NCI-H2107 treated with DMSO at 0.1 percent for 48 hours (cell line): Measurements from ENCODE around the gene CACNG1.
"Not testable (repeated sequence)": the region's sequence is repeated elsewhere in the genome, so short reads cannot be mapped to it uniquely, and the experiment has no call there.

Source experiments
- DNase-seq: peaks from one replicate; lab custom pipeline; 2025; ENCODE audit not compliant: unreplicated experiment; lab: John Stamatoyannopoulos, UW

CACNG1 gene

DNA sequence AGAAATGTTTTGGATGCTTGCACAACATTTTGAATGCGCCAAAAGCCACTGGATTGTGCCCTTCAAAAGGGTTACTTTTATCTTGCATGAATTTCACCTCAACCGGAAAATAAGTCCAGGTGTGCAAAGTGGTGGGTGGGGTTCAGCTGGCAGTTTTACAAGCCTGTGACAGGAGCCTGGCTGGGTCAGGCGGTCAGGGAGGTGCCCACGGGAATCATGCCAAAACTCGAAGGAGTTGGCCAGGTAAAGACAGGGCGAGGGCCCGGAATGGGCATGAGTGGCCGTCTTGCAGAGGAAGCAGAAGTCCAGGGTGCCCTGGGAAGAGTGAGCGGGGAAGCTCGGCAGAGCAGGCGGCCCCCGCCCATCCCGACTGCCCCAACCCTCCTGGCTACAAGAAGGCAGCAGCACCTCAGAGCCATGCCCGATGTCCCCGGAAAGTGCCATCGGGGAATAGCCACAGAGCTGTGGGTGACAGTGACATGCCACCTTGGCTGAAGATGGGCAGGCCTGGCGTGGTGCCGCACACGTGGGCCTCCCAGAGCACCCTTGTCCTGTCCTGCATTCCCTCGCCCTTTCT is 19.1 kb upstream of the CACNG1 start:
- no peak for DNase-seq

DNA sequence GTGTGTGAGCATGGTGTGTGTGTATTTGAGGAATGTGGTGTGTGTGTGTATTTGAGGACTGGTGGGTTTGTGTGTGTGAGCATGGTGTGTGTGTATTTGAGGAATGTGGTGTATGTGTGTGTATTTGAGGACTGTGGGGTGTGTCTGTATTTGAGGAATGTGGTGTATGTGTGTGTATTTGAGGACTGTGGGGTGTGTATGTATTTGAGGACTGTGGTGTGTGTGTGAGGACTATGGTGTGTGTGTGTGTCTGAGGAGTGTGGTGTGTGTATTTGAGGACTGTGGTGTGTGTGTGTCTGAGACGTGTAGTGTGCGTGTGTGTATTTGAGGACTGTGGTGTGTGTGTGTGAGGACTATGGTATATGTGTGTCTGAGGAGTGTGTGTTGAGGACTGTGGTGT is 18.0 kb upstream of the CACNG1 start:
- DNase-seq = no peak

DNA sequence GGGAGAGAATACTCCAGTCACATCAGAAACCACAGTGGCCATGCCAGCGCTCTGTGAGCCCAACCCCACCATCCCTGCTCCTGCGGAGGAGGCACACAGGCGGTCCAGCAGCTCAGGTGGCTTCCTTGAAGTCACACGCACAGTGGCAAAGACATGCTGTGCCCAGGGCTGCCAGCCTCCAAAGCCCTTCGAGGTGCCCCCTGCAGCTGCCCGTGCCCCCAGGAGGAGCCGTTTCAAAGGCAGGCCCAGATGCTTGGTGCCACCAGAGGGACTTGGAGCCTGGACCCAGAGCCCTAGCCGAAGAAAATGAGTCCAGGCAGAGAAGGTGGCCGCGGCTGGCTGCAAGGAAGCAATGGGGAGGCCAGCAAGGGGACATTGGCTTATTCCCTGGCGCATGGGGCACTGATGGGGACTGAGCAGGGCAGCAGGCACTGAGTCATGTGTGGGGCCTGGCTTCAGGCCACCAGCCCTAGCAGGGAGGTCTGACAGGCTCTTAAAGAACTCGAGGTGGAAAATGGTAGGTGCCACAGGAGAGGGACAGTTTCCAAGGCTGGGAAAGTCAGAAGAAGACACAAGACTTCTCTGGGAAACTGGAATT is 17.2 kb upstream of the CACNG1 start:
- DNase-seq = no peak

DNA sequence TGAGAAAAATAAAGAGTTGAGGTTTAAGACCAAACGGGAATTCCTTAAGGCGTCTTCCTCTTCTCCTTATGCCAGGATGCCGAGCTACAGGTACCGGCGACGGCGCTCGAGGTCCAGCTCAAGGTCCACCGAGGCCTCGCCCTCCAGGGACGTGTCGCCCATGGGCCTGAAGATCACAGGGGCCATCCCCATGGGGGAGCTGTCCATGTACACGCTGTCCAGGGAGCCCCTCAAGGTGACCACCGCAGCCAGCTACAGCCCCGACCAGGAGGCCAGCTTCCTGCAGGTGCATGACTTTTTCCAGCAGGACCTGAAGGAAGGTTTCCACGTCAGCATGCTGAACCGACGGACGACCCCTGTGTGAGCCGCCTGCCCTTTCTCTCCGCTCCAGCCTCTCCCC is 13.7 kb upstream of the CACNG1 start:
- no peak for DNase-seq

DNA sequence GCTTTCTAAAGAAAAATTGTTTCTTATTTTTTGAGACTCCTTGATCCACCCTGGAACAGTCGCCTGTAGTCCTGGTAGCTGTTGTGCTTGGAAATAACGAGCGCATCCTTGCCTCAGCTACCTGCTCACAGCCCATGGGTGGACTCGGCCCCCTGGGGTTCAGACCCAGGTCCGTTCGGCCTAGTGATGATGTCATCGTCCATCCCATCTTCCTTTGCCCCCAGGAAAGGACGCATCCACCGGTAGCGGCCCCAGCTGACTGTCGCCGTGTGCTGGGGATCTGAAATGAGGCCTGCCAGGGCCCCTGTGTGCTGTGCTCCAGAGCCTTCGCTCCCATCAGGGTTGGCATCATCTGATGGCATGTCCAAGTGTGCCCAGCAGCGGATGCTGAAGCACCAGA is 12.0 kb upstream of the CACNG1 start:
- DNase-seq = no peak

DNA sequence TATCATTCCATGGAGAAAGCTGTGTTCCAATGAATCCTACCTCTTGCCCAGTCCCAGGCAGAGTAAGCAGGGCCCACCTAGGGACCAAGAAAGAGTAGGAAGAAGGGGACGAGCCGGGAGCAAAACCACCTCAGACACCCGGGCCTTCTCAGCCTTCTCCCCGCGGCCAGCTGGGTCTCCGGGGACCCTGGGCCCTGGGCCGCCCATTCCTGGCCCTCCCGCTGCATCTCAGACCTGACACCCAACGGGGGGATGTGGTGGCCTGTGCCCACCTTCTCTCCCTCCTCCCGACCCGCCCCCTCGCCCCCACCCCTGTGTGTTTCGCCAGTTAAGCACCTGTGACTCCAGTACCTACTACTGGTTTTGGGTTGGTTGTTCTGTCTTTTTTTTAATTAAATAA is 11.4 kb upstream of the CACNG1 start:
- DNase-seq = no peak

DNA sequence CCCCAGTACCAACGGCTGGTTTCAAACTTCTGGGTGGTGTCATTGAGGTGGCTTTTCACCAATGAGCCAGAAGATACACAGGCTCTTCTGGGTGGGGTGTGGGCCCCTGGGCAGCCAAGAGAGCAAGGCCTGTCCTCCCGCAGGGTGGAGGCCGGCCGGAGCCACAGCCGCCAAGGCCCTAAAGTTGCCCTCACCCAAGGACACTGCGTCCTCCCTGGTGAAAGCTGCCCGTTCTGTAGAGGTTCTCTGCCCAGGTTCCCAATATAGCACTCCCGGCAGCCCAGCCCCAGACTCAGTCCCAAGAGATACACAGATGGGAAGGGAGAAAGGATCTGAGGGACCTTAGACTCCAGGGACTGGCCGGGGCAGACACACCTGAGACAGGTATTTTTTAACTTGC is 10.7 kb upstream of the CACNG1 start:
- no peak for DNase-seq

DNA sequence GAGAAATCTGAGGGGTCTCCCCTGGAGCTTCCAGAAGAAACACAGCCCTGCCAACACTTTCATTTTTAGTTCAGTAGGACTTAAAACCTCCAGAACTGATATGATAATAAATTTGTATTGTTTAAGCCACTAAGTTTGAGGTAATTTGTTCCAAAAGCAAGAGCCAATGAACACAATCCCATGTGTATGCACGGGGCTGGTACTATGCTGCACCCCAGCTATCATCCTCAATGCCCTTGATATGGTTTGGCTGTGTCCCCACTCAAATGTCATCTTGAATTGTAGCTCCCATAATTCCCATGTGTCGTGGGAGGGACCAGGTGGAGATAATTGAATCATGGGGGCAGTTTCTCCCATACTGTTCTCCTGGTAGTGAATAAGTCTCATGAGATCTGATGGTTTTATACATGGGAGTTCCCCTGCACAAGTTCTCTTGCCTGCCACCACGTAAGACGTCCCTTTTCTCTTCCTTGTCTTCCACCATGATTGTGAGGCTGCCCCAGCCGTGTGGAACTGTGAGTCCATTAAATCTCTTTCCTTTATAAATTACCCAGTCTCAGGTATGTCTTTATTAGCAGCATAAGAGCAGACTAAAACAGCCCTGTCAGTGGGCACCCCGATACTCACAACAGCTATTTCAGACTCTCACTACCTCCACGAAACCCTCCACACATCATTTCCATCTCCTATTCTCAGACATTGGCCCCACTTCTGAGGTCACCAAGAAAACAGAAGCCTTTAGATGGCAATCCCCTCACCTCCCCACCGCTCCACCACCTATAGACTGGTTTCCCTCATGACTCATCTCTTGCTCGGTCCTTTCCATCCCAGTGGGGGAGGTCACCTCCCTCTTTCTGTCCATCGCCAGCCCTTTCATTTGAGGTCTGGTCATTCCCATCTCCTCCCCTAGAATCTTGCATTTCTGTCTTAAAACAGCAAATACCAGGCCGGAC is 8.9 kb upstream of the CACNG1 start:
- DNase-seq = no peak

DNA sequence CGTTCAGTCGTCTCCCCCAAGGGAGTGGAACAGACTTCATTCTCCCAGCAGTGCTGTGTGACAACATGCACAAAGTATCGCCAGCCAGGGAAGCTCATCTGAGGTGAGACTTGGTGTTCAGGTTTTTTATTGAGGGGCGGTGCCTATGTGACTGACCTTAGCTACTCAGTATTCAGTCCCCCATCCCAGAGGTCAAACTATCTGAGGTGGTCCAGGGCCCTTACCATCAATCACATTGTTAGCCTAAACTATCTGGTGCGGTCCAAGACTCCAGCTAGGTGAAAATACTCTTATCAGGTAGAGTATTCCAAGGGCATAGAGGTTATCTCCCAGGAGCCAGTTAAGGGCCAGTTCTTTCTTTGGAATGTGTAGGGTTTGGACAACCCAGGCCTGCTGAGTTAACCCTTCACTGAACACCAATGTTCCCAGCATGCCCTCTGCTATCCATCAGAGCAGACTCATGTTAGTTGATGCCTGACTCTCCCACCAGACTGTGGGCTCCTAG is 5.4 kb upstream of the CACNG1 start:
- no peak for DNase-seq

DNA sequence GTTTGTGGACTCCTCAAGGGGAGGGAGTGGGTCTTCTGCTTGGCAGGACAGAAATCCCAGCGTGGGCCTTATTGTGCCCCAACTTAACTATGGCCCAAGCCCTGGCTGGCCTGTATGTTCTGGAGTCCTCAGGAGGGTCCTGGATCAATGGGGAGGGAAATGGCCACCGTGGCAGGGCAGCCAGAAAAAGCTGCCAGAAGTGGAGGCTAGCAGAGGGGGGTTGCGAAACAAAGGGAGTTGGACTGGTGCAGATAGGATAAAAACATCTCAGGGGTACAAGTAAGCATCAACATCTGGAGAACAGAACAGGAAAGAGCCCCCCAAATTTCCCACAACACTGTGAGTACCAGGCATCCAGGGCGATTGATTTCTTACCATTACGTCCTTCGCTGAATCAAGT is 3.7 kb upstream of the CACNG1 start:
- DNase-seq = no peak

DNA sequence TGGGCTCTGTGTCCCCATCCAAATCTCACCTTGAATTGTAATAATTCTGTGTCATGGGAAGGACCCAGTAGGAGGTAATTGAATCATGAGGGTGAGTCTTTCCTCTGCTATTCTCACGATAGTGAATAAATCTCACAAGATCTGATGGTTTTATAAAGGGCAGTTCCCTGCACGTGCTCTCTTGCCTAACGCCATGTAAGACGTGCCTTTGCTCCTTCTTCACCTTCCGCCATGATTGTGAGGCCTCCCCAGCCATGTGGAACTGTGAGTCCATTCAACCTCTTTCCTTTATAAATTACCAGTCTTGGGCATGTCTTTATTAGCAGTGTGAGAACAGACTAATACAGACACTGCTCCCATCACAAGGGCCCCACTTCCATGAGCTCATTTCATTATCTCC is 3.2 kb upstream of the CACNG1 start:
- DNase-seq = not testable (repeated sequence)

DNA sequence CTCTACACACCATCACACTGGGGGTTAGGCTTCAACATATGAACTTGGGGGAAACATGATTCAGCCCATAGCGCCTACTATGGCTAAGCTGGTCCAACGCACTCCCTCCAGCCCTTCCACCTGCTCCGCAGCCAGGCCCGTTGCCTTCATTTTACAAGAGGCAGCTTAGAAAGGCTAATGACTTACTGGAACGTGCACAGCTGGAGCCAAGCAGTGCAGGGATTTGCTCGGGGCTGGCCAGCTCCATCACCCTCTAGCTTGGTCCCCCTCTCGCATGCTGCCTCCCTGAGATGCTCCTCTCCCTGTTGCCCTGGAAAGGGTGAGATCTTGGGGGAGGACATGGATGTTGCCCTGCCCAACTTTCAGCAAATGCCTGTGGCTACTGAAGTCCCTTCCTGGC is 2.8 kb upstream of the CACNG1 start:
- no peak for DNase-seq

DNA sequence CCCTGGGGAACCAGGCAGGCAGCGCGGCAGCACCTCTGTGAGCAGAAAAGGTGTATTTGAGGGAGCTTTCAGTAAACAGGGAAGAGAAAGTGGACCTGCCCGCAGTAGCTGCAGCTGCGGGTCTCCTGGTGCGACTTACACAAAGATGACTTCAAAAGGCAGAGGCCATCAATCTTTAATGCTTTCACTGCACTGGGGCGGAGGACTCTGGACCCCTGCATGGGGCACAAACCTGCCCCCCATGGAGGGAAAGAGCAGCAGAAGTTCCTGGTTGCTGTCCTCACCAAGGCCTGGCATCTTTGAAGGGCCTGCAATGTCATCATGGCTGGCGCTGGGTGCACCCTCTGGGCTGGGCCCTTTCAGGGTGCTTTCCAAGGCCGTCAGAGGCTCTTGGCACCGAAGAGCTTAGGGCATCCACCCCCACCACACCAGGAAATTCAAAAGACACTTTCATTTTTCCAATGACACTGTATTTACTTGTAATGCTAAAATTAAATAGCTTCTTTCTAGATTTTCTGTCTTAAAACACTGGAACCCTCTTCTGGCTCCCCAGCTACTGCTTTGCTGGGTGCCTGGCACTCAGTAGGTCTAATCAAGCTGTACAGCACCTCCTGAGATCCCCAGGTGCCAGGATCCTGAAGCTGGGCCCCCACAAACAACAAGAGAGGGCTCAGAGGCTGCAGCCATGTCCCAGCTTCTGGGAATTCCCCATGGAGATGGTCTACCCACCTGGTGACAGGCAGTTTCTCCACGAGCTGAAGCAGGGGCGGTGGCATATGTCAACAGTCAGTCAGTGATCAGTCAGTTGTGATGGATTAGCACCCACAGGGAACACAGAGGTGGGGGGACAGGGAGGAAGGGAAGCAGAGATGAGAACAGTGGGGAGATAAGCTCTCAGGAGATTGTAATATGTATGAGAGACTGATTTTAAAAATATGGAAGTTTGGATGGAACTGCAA is 2.1 kb upstream of the CACNG1 start:
- DNase-seq = no peak

DNA sequence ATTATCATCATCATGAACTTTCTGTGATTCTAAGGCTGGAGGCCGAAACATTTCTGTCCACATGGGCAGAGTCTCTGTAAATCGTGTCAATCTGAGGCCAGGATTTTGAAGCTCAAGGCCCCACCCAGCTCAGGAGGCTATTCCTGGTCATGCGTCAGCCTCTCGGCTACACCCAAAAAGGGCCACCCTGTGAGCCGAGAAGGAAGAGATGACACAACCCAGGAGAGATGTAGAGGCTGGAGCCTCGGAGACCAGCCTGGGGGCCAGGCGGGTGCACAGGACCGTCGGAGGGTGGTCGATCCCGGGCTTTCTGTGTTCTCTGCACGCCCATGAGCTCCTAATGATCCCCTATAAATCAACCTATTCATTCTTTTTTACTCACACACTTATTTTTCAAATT is 1.1 kb upstream of the CACNG1 start:
- DNase-seq = no peak

DNA sequence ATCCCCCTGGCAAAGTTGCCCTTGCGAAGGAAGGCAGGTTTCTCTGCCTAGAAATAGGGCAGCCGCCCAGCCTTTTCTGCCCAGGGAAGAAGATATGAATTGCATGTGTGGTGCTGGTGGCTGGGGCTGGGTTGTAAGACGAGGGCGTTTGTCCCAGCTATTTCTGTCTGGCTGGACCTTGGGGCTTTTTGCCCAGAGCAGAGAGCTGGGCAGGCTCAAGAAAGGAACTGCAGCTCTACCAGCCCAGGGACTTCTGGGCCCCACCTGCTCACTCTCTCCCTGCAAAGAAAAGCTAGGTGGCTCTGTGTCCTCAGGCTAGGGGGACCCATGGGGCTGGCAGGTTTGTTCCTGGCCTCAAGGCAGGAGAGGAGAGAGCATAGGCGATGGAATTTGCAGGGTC is 586 bp downstream of the CACNG1 start:
- no peak for DNase-seq

DNA sequence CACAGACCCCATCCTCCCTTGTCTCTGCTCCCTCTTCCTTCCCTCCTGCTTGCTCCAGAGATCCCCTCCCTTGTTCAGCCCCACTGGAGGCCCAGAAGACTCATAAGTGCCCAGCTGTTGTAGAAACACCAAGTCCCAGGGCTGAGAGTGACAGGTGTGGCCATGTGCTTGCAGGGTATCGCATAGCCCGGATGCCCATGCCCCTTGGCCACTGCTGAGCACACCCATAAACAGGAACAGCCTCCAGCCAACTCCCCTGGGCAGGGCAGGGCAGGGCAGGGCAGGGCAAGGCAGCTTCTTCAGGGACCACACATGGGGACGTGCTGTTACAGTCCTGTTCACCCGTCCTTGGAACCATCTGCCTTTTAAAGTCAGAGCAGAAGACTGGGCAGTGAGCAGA is 2.0 kb downstream of the CACNG1 start:
- DNase-seq = no peak

DNA sequence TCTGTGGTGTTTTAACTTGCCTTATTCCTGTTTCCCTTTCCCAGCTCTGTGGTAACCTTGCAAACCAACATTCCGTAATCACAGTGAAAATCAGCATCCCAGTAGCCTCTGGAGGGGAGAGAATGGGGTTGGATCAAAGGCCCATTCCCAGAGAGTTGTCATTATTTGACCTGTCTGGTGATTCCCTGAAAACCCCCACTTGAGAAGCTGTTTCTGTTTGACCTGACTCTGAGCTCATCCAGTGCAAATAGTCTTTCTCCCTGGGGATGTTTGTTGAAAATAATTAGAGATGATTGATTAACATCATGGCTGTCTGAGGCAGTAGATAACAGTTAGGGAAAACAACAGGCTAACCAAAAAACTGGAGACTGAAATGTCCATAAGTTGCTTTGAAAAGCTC is 3.0 kb downstream of the CACNG1 start:
- DNase-seq = no peak

DNA sequence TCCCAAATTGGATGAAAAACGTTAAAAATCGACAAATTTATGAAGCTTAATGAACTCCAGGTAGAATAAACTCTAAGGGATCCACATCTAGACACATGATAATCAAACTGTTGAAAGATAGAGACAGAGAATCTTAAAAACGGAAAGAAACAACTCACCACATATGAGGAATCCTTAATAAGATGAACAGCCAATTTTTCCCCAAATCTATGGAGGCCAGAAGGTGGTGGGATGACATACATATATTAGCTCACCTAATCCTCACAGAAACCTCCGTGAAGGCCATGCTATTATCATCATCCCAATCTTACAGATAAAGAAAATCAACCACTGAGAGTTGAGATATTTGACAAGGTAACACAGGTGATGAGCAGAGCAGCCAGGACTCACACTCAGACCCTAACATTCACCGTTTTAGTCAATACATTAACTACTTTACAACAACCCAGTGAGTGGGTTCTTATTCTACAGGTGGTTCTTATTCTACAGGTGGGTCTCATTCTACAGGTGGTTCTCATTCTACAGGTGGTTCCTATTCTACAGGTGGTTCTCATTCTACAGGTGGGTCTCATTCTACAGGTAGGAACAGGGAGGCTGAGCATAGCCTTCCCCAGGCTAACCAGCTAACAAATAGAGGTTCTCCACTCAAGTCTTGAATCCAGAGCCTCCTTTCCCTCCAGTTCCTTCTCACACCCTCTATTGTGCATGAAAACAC is 4.8 kb downstream of the CACNG1 start:
- DNase-seq = no peak

DNA sequence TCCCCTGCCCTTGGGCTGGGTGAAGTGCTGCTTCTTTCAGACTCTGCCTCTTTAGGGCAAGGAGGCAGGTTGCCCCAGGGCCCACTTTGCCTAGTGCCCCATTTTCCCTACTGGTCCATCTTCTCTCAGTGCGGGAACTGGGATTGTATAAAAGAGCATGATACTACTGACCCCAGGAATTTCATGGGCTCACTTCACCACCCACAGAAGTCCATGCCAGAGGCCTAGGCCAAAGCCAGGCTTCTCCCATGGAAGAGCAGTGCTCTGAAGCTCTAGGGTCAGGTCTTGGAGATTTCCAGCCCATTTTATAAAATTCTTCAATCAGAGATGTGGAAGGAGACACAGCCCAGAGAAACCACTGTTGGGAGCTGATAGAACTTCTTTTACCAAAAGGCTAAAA is 5.7 kb downstream of the CACNG1 start:
- no peak for DNase-seq

DNA sequence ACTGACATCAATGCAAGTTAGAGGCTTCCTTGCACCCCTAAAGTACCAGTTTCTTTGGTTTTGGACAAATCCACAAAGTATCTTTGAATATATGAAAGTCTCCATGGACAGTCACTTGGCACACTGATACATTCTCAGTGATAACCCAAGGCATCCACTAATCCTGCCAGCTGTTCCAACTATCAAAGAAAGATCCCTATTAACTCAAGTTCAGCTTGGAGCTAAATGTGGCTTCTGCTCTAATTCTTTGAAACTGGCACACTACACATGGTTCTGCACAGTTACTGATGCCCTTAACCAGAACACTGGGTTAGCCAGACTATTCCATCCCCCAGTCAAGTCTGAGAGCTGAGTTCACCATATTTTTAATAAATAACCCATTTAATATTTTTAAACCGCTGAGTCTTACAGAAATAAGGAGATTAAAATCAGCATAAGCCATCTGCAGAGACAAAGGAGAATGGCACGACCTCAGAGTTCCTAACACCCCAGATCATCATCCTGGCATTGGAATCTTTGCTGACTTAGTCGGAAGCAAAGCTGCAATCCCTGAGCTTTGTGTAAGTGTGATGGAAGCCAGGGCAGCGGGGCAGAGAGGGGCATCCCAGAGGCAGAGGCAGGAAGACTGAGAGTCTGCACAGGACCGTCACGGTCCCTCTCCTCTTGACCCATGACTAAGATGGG is 6.3 kb downstream of the CACNG1 start:
- no peak for DNase-seq
